Hepatocyte (in vitro differentiated cells): ENCODE results near the gene LGALS7B. TPM values are rescaled to one million over a fixed set of nuclear protein-coding genes. Genes with fewer than 3 reads are reported as not detected.
"Not testable (repeated sequence)": the region's sequence is repeated elsewhere in the genome, so short reads cannot be mapped to it uniquely, and the experiment has no call there.

Source experiments
- DNase-seq: peaks from one replicate; pipeline ENCODE4 v3.0.0-alpha.2; 2016; ENCODE audit warnings: low spot score
- H2AFZ ChIP-seq: fragments of 200-600 bp; sonication (generic); 2 replicates; pipeline ENCODE4 v1.6.0; 2016; ENCODE audit warnings: antibody characterized with exemption, mild to moderate bottlenecking
- H3K27ac ChIP-seq: fragments of 200-600 bp; sonication (generic); 2 replicates; pipeline ENCODE4 v1.5.1; 2016; ENCODE audit warnings: mild to moderate bottlenecking
- H3K27me3 ChIP-seq: fragments of 200-600 bp; sonication (generic); 2 replicates; pipeline ENCODE4 v1.6.1; 2016
- H3K36me3 ChIP-seq: fragments of 200-600 bp; sonication (generic); replicated peaks from 2 replicates; pipeline ENCODE4 v1.5.1; 2016; ENCODE audit warnings: low read depth; ENCODE audit not compliant: insufficient read depth
- H3K4me1 ChIP-seq: fragments of 200-600 bp; sonication (generic); 2 replicates; pipeline ENCODE4 v1.5.1; 2016; ENCODE audit warnings: mild to moderate bottlenecking, moderate library complexity; ENCODE audit not compliant: insufficient read depth
- H3K4me2 ChIP-seq: fragments of 200-600 bp; sonication (generic); 2 replicates; pipeline ENCODE4 v1.6.0; 2016
- H3K4me3 ChIP-seq: fragments of 200-600 bp; sonication (generic); 2 replicates; pipeline ENCODE4 v1.5.1; 2016; ENCODE audit warnings: mild to moderate bottlenecking
- H3K79me2 ChIP-seq: fragments of 200-600 bp; sonication (generic); 2 replicates; pipeline ENCODE4 v1.6.0; 2017; ENCODE audit warnings: mild to moderate bottlenecking
- H3K9me2 ChIP-seq: fragments of 200-600 bp; sonication (generic); replicated peaks from 2 replicates; pipeline ENCODE4 v1.6.0; 2017; ENCODE audit warnings: mild to moderate bottlenecking; ENCODE audit not compliant: insufficient read depth
- H3K9me3 ChIP-seq: fragments of 200-600 bp; sonication (generic); 2 replicates; pipeline ENCODE4 v1.5.1; 2016; ENCODE audit warnings: low read depth, mild to moderate bottlenecking
- H4K20me1 ChIP-seq: fragments of 200-600 bp; sonication (generic); 2 replicates; pipeline ENCODE4 v1.6.0; 2016; ENCODE audit warnings: mild to moderate bottlenecking; ENCODE audit not compliant: insufficient read depth, poor library complexity, severe bottlenecking
- CTCF ChIP-seq: fragments of 200-600 bp; sonication (generic); IDR thresholded peaks from 2 replicates; pipeline ENCODE4 v1.5.1; 2016; ENCODE audit warnings: antibody characterized with exemption, mild to moderate bottlenecking; ENCODE audit not compliant: poor library complexity
- EZH2 ChIP-seq: fragments of 200-600 bp; sonication (generic); IDR thresholded peaks from 2 replicates; pipeline ENCODE4 v1.6.1; 2016; ENCODE audit warnings: antibody characterized with exemption, mild to moderate bottlenecking, borderline replicate concordance
- EZH2phosphoT487 ChIP-seq: fragments of 200-600 bp; sonication (generic); IDR thresholded peaks from one replicate; pipeline ENCODE4 v1.6.1; 2018; ENCODE audit warnings: antibody characterized with exemption, mild to moderate bottlenecking, low read depth, moderate library complexity; ENCODE audit not compliant: unreplicated experiment, severe bottlenecking
- WGBS: methylation state at CpG from one replicate; pipeline ENCODE4 v1.1.6; 2016; ENCODE audit warnings: low lambda C conversion rate; ENCODE audit errors: missing lambda C conversion rate; 5-methylcytosine and 5-hydroxymethylcytosine counted together
- polyA plus RNA-seq: library from polyadenylated mRNA; unstranded; fragments of >200 nt; fragmentation: Nextera tagmentation; extraction: Ambion mirVana; gene quantifications from 2 replicates; pipeline ENCODE4 v1.2.1, GENCODE V29; 2016
- total RNA-seq: library from RNA; depleted of rRNA; stranded (reverse); fragments of >200 nt; gene quantifications from 2 replicates; pipeline ENCODE4 v1.2.3, GENCODE V29; 2014

Gene LGALS7B
- total and polyA plus RNA-seq, 2 experiments from 2014 or later: not detected

DNA sequence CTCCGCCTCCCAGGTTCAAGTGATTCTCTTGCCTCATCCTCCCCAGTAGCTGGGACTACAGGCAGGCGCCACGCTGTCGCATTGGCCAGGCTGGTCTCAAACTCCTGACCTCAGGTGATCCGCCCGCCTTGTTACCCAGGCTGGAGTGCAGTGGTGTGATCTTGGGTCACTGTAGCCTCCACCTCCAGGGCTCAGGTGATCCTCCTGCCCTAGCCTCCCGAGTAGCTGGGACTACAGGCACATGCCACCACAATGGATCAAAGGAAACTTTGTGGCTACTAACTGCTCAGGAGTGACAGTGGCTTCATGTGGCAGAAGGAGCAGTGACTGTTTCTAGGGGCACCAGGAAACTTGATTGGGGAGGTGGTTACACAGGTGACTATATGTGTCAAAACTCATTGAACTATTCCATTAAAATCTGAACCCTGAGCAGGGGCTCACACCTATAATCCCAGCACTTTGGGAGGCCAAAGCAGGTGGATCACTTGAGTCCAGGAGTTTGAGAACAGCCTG lies 3.8 kb upstream of the LGALS7B start:
- no peaks in the 10 kb centered on the region for H3K9me2 ChIP-seq
- no peak overlapping the region for H2AFZ ChIP-seq
- peak overlapping the region; percentile 62 for H3K27ac ChIP-seq
- 95% methylated on average over 7 of the region's 7 CpGs for WGBS
- H4K20me1 ChIP-seq: no peaks in the 10 kb centered on the region
- TF ChIP-seq CTCF (no peak), EZH2phosphoT487 (no peak), EZH2 (no peak)
- no peak for DNase-seq
- no peaks in the 10 kb centered on the region for H3K4me1 ChIP-seq
- H3K36me3 ChIP-seq: no peaks in the 10 kb centered on the region
- H3K4me2 ChIP-seq: no peak overlapping the region
- no peaks in the 10 kb centered on the region for H3K79me2 ChIP-seq
- no peaks in the 10 kb centered on the region for H3K9me3 ChIP-seq
- no peaks in the 10 kb centered on the region for H3K27me3 ChIP-seq
- no peak overlapping the region for H3K4me3 ChIP-seq

DNA sequence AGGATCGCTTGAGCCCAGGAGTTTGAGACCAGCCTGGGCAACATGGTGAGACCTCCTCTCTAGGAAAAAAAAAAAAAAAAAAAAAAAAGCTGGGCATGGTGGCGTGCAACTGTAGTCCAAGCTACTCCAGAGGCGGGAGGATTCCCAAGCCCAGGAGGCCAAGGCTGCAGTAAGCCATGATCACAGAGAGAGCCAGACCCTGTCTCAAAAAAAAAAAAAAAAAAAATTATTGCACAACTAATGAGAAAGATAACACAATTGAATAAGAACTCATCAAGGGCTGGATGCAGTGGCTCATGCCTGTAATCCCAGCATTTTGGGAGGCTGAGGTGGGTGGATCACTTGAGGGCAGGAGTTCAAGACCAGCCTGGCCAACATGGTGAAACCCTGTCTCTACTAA lies 2.9 kb upstream of the LGALS7B start:
- not testable (repeated sequence) for H2AFZ ChIP-seq, H3K36me3 ChIP-seq, H3K4me1 ChIP-seq, H3K9me2 ChIP-seq, H4K20me1 ChIP-seq, H3K9me3 ChIP-seq, H3K79me2 ChIP-seq, DNase-seq, H3K27me3 ChIP-seq, H3K4me3 ChIP-seq, H3K27ac ChIP-seq, H3K4me2 ChIP-seq
- WGBS: 100% methylated on average over 1 of the region's 3 CpGs

DNA sequence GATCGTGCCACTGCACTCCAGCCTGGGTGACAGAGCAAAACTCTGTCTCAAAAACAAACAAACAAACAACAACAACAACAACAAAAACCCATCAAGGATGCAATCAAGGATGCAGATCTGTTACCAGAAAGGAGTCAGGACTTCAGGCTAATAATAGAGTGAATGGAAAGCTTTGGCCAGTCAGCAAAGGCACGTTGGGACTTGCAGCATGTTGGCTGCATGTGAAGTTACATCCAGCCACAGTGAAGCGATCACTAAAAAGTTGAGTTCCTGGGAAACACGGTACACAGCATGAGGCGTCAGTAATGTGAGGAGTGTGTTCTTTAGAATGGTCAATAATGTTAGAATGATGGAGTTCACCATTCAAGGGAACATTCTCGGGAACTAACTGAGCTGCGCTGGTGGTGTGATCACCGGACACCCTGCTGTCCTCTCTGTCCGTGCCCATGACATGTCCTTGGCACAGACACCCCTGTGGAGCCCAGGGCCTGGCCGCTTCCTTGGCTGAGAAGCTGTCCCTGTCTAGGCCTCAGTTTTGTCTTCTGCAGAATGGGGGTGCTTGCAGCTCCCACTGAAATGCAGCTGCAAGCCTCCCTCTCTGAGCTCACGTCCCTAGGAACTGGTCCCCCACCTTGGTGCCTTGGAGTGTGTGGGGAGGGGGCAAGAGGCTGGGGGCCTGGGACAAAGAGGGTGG lies 2.3 kb upstream of the LGALS7B start:
- TF ChIP-seq CTCF (no peak), EZH2 (no peak), EZH2phosphoT487 (no peak)
- no peaks in the 10 kb centered on the region for H3K9me2 ChIP-seq
- no peaks in the 10 kb centered on the region for H3K79me2 ChIP-seq
- H3K9me3 ChIP-seq: no peaks in the 10 kb centered on the region
- no peaks in the 10 kb centered on the region for H3K36me3 ChIP-seq
- no peaks in the 10 kb centered on the region for H3K27me3 ChIP-seq
- H3K27ac ChIP-seq: no peak overlapping the region
- H3K4me3 ChIP-seq: no peak overlapping the region
- H2AFZ ChIP-seq: no peak overlapping the region
- no peaks in the 10 kb centered on the region for H3K4me1 ChIP-seq
- DNase-seq: no peak
- H3K4me2 ChIP-seq: no peak overlapping the region
- 88% methylated on average over 11 of the region's 11 CpGs for WGBS
- H4K20me1 ChIP-seq: no peaks in the 10 kb centered on the region

DNA sequence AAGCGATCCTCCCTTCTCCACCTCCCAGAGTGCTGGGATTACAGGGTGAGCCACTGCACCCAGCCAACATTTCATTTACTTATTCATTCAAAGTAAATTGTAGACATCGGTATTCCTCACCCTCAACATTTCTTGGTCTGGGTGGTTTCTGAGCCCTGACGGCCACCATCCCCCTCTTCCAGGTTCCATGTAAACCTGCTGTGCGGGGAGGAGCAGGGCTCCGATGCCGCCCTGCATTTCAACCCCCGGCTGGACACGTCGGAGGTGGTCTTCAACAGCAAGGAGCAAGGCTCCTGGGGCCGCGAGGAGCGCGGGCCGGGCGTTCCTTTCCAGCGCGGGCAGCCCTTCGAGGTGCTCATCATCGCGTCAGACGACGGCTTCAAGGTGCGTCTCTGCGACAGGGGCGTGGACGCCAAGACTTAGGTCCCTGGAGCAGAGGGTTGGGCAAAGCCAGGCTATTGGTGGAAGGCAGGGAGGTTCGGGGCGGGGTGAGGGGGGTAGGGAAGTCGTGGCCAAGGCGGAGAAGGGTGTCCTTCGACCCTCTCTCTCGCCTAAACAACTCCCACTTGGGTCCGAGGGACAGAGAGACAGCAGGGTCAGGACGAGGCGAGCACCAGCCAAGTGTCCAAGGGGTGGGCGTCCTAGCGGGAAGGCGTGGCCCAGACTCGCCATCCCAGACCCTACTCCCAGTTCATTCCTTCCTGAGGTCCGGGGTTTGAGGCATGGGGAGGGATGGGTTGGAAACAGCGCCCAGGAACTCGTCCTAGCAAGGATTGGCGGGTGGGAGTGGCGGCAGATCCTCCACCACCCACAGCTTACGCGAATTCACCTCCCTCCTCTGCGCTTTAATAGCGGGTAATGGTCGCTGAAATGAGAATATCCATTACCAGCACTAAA lies 1.8 kb downstream of the LGALS7B start:
- 85% methylated on average over 11 of the region's 49 CpGs for WGBS
- DNase-seq, H3K4me1 ChIP-seq, H3K79me2 ChIP-seq, H3K27ac ChIP-seq, H3K9me2 ChIP-seq, H3K9me3 ChIP-seq, H4K20me1 ChIP-seq, H3K4me3 ChIP-seq, H3K36me3 ChIP-seq, H3K4me2 ChIP-seq, H2AFZ ChIP-seq, H3K27me3 ChIP-seq: not testable (repeated sequence)

DNA sequence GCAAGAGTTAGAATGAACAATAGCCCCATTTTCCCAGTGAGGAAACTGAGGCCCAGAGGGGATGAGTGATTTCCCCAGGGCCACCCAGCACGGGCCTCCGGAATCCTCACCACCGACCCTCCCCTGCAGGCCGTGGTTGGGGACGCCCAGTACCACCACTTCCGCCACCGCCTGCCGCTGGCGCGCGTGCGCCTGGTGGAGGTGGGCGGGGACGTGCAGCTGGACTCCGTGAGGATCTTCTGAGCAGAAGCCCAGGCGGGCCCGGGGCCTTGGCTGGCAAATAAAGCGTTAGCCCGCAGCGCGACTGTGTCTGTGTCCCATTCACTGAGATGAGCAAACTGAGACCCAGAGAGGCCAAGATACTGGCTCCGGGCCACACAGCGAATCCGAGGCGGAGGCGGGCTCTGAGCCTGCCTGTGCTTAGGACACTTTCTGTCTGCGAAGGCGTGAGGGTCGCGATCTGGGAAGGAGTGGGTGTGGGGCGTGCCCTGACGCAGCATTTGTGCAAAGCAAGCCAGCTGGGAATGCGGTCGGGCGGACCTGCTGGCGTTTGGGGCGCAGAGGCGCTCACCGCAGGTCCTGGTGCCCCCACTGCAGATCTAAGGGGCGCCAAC lies 2.6 kb downstream of the LGALS7B start:
- H3K36me3 ChIP-seq, H3K4me2 ChIP-seq, H4K20me1 ChIP-seq, H3K79me2 ChIP-seq, H3K4me3 ChIP-seq, H3K27me3 ChIP-seq, H3K9me3 ChIP-seq, H3K27ac ChIP-seq, H2AFZ ChIP-seq, DNase-seq, H3K9me2 ChIP-seq, H3K4me1 ChIP-seq: not testable (repeated sequence)
- WGBS: no CpG with 5 or more reads among the region's 40 CpGs
